ENCODE measurements around the gene RAPGEF3. TPM values are rescaled to one million over a fixed set of nuclear protein-coding genes. Genes with fewer than 3 reads are reported as not detected.
A peak's percentile ranks its signal among the peaks of the same experiment; 100 is the strongest.

RAPGEF3 gene
- total and polyA plus RNA-seq, 9 of the 15 experiments (the other 6 are each of a cell fraction or from before 2014, with no cell fraction given), result 0.03 to 0.78 (median 0.37) TPM; not detected in 1

GRCh38 chr12:47775100-47775911 is 16.6 kb upstream of the RAPGEF3 start (continued):
- TF ChIP-seq RBFOX2 (IDR thresholded peaks at IDR 0.05; ENCODE audit: low read depth, low read length) (peak; percentile 63), PML (IDR thresholded peaks at IDR 0.05; ENCODE audit: low read length) (0 out of 2 replicates have a peak, but pooled peaks have one; percentile 35), DACH1 (IDR thresholded peaks at IDR 0.05; ENCODE audit: partially characterized antibody) (peak; percentile 14), MEIS2 (IDR thresholded peaks at IDR 0.05; ENCODE audit: partially characterized antibody) (no peak), ZNF384 (IDR thresholded peaks at IDR 0.05; ENCODE audit: low read depth, low read length) (no peak), CREBBP (IDR thresholded peaks at IDR 0.05; ENCODE audit: low read depth, low read length) (no peak), RCOR1 (IDR thresholded peaks at IDR 0.05; ENCODE audit: borderline replicate concordance in 1 of 2, low read depth in 2 of 2, low read length in 2 of 2) (no peak), CREM (IDR thresholded peaks at IDR 0.05; ENCODE audit: low read depth) (peak; percentile 19; the same call in 1 of the 2 replicates), ZNF561 (CRISPR knock-in tag; conservative IDR thresholded peaks at IDR 0.05) (no peak), MBD2 (IDR thresholded peaks at IDR 0.05; ENCODE audit: borderline replicate concordance, low read depth) (no peak; the same call in 1 of the 2 replicates), NFE2L1 (tag; IDR thresholded peaks at IDR 0.05; ENCODE audit: borderline replicate concordance, low read depth) (peak; percentile 99), ZNF224 (CRISPR knock-in tag; IDR thresholded peaks at IDR 0.05) (no peak), COPS2 (conservative IDR thresholded peaks at IDR 0.05) (no peak), ZNF134 (CRISPR knock-in tag; conservative IDR thresholded peaks at IDR 0.05) (no peak), SRF (CRISPR knock-in tag; IDR thresholded peaks at IDR 0.05) (no peak), CAMTA2 (CRISPR knock-in tag; conservative IDR thresholded peaks at IDR 0.05) (no peak), HDAC1 (IDR thresholded peaks at IDR 0.05) (peak in 1 of 2 experiments; percentile 67; a peak in 1 of 4 replicates)
- TF ChIP-seq, protein P1, sequence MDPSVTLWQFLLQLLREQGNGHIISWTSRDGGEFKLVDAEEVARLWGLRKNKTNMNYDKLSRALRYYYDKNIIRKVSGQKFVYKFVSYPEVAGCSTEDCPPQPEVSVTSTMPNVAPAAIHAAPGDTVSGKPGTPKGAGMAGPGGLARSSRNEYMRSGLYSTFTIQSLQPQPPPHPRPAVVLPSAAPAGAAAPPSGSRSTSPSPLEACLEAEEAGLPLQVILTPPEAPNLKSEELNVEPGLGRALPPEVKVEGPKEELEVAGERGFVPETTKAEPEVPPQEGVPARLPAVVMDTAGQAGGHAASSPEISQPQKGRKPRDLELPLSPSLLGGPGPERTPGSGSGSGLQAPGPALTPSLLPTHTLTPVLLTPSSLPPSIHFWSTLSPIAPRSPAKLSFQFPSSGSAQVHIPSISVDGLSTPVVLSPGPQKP (CRISPR knock-in tag; IDR thresholded peaks at IDR 0.05), result no peak
- TF ChIP-seq, protein P2, sequence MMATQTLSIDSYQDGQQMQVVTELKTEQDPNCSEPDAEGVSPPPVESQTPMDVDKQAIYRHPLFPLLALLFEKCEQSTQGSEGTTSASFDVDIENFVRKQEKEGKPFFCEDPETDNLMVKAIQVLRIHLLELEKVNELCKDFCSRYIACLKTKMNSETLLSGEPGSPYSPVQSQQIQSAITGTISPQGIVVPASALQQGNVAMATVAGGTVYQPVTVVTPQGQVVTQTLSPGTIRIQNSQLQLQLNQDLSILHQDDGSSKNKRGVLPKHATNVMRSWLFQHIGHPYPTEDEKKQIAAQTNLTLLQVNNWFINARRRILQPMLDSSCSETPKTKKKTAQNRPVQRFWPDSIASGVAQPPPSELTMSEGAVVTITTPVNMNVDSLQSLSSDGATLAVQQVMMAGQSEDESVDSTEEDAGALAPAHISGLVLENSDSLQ (IDR thresholded peaks at IDR 0.05), result peak; percentile 46; the same call in 1 of the 2 replicates
